T-helper 22 cell (primary cell): Measurements from ENCODE around the gene COL21A1.
"Not testable (repeated sequence)": the region's sequence is repeated elsewhere in the genome, so short reads cannot be mapped to it uniquely, and the experiment has no call there.

ENCODE experiments used
- DNase-seq: peaks from one replicate; pipeline ENCODE4 v3.0.0-alpha.2; 2020; ENCODE audit warnings: low read depth

COL21A1 gene

DNA sequence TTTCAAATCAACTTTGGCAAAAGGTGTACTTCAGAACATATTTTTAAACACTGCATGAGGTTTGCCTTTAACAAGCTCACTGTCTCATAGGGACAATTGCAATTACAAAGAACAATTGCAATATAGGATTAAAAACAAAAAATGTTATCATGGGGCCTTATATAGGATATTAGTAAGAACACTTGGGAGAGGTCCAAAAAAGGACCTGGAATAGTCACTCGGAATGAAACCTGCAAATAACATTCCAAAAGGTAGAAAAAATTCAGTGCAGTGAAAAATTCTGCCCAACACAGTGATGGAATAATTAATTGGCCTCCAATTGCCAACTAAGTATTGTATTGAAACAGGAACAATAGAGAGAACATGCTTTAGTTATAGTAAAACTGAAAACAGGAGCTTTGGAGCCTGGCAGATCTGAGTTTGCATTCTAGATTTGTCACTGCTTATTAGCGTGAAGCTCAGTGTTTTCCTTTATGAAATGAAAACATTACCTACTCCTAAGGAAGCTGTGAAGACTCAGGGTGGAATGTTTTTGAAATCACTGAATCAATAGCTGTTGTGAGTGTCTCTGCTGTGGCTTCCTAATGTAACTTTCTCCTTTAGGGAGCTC lies 199.3 kb downstream of the COL21A1 start:
- DNase-seq, result no peak

DNA sequence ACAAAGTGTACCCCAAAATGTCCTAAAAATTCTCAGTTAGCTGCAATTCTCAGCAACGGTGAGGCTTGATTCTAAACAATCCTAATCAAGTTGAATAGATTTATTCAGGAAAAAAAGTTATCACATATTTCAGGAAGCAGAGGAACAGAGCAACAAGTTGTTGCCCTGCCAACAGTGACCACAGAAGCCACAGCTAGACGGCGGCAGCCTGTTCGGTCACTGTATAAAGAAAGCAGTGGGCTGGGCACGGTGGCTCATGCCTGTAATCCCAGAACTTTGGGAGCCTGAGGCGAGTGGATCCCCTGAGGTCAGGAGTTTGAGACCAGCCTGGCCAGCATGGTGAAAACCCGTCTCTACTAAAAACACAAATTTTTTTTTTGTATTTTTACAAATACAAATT lies 200.8 kb downstream of the COL21A1 start:
- DNase-seq, result no peak

DNA sequence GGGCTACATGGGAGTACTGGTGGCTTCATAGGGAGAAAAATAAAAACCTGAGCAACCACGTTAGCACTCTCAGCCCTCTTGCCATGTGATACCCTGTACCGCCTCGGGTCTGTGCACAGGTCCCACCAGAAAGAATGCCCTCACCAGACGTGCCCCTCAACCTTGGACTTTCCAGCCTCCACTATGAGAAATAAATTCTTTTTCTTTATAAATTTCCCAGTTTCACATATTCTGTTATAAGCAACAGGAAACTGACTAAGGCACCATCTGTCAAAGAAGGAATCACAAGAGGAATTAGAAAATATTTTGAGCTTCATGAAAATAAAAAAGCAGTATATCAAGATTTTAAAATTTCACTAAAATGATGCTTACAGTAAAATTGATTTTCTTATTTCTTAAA lies 203.6 kb downstream of the COL21A1 start:
- no peak for DNase-seq

DNA sequence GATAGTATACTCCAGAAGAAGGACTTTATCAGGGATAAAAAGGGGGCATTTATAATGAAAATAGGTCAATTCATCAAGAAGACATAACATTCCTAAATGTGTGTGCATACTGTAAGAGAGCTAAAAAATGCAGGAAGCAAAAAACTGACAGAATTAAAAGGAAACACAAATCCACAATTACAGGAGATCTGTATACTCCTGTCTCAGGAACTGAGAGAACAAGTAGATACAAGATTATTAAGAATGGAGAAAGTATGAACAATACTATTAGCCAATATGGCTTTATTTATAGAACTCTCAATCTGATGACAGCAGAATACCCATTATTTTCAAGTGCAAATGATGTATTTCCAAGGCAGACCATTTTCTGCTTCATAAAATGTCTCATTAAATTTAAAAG lies 204.3 kb downstream of the COL21A1 start:
- DNase-seq, result no peak

- no peak for DNase-seq
Measured at GRCh38 chr6:56041591-56041990, 205.8 kb downstream of the COL21A1 start.

- no peak for DNase-seq
Measured at GRCh38 chr6:56040889-56041301, 206.5 kb downstream of the COL21A1 start.

- no peak for DNase-seq
Measured at GRCh38 chr6:56040223-56040622, 207.2 kb downstream of the COL21A1 start.

DNA sequence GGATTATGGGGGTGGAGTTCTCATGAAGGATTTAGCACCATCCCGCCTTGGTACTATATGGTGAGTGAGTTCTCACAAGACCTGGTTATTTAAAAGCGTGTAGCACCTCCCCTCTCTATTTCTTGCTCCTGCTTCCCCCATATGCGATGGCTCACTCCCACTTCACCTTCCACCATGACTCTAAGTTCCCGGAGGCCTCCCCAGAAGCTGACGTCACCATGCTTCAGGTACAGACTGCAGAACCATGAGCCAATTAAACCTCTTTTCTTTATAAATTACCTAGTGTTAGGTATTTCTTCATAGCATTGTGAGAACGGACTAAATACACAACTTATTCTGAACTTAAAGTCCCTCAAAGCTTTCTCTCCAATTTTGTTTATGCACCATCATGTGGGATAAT lies 208.6 kb downstream of the COL21A1 start:
- DNase-seq, result no peak

- no peak for DNase-seq
Measured at GRCh38 chr6:56037601-56038000, 209.8 kb downstream of the COL21A1 start.

DNA sequence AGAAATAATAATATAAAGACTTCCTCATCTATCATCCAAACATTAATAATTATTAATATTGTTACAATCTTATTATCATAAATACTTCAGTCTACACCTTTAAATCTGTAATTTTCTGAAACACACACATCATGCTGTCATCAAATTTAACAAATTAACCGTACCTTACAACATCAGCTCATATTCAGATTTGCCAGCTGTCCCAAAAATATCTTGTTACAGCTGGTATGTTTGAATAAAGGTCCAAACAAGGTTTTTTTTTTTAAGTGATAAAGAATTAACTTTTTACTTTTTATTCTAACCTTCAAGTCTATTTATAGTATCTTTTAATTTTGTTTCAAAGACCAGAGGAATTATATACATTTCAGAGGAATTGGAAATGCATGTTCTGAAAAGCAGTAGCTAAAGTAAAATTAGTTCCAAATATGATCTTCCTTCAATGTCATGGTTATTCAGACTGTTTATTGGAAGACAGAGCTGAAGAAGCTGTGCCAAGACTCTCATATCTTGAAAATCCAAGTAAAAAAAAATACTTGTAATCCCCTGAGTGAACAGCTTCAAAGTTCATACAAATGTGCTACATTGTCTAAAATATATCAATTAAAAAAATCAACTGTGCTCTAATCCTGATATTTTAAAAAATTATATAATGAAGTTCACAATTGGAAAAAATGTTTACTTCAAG lies 210.3 kb downstream of the COL21A1 start:
- DNase-seq, result no peak

DNA sequence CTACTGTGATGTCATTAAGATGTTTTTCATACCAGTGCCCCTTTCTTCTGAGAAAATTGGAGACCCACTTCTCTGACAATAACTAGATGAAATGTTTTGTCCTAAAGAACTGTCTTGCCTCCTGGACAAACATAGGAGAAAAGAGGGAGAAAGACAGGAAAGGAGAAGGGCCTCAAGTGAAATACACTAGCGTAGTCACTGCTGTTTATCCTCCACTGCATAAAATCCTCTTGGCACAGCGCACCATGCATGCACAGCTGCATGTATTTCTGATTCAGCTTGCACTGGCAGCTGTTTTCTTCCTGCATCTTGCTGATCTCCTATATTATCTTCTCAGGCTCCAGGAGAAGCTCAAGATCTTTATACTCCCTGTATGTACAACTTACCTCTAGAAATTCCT lies 214.0 kb downstream of the COL21A1 start:
- no peak for DNase-seq

- DNase-seq, result no peak
Measured at GRCh38 chr6:56032715-56033260, 214.6 kb downstream of the COL21A1 start.

- no peak for DNase-seq
Measured at GRCh38 chr6:56027865-56028264, 219.5 kb downstream of the COL21A1 start.

GRCh38 chr6:56026455-56027180 lies 220.8 kb downstream of the COL21A1 start:
- no peak for DNase-seq

DNA sequence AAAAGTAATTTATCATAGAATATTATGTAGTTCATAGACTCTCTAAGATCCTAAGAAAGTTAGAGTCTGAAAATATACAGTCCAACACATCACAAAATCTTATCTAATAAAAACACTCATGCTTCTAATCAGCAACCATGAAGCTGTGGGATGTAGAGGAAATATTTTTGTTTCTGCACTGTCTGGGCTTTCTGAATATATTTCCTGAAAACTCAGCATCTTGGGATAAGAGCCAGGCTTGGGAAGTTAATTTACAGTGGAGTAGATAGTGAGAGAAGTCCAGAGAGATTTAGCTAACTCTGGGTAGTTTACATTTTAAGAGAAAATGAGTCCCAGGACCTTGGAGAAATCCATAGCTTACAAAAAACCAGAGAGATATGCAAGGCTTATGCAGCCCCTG lies 221.6 kb downstream of the COL21A1 start:
- no peak for DNase-seq

GRCh38 chr6:56024931-56025330 lies 222.4 kb downstream of the COL21A1 start:
- no peak for DNase-seq

DNA sequence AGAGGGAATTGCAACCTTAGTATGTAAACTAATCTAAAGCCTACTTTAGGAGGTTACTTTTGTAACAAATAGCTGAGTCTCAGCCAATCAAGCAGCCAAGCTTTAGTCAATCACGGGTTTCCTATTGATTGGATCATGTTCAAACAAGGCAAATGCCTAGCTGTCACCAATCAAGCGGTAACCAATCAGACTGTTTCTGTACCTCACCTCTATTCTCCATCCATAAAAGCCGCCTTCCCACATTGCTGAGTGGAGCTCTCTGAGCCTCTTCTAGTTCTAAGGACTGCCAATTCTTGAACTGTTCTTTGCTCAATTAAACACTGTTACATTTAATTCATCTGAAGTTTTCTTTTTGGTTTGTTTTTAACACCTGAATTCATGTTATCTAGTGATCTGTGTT lies 223.6 kb downstream of the COL21A1 start:
- DNase-seq, result no peak

- DNase-seq, result no peak
Measured at GRCh38 chr6:56022678-56023077, 224.7 kb downstream of the COL21A1 start.

GRCh38 chr6:56021943-56022342 lies 225.4 kb downstream of the COL21A1 start:
- DNase-seq, result no peak

GRCh38 chr6:56019973-56020372 lies 227.4 kb downstream of the COL21A1 start:
- DNase-seq, result no peak

GRCh38 chr6:56017198-56017597 lies 230.2 kb downstream of the COL21A1 start:
- DNase-seq, result no peak

GRCh38 chr6:56014039-56014438 lies 233.3 kb downstream of the COL21A1 start:
- DNase-seq, result not testable (repeated sequence)

GRCh38 chr6:56009636-56010035 lies 237.7 kb downstream of the COL21A1 start:
- no peak for DNase-seq
